IPS-18a (cell line): ENCODE measurements around the gene SLC43A2.
A peak's percentile ranks its signal among the peaks of the same experiment; 100 is the strongest.

Experiments used
- H3K27ac ChIP-seq: one replicate; pipeline ENCODE4 v1.5.1; 2013; ENCODE audit warnings: low read length
- H3K27me3 ChIP-seq: one replicate; pipeline ENCODE4 v1.6.1; 2013; ENCODE audit warnings: mild to moderate bottlenecking, low read length; ENCODE audit not compliant: control insufficient read depth, insufficient read depth
- H3K36me3 ChIP-seq: one replicate; pipeline ENCODE4 v1.6.1; 2013; ENCODE audit warnings: low read depth, low read length; ENCODE audit not compliant: control insufficient read depth
- H3K4me1 ChIP-seq: one replicate; pipeline ENCODE4 v1.6.1; 2013; ENCODE audit warnings: low read depth, low read length; ENCODE audit not compliant: control insufficient read depth
- H3K4me3 ChIP-seq: one replicate; pipeline ENCODE4 v1.5.1; 2013; ENCODE audit warnings: low read length
- H3K9ac ChIP-seq: one replicate; pipeline ENCODE4 v1.6.1; 2013; ENCODE audit warnings: mild to moderate bottlenecking, low read length, moderate library complexity
- H3K9me3 ChIP-seq: one replicate; pipeline ENCODE4 v1.6.1; 2013; ENCODE audit warnings: low read depth, low read length; ENCODE audit not compliant: control insufficient read depth

The SLC43A2 gene

GRCh38 chr17:1628856-1629503, 346 bp upstream of the SLC43A2 start:
- Histone ChIP-seq H3K9me3 (no peaks in the 10 kb centered on the region), H3K27ac (no peak overlapping the region), H3K36me3 (no peaks in the 10 kb centered on the region), H3K9ac (peak overlapping the region; percentile 86), H3K4me3 (peak overlapping the region; percentile 75), H3K4me1 (peaks cover 10% of the 10 kb centered on the region), H3K27me3 (peaks cover 24% of the 10 kb centered on the region)

GRCh38 chr17:1627182-1627981, 1.3 kb downstream of the SLC43A2 start:
- Histone ChIP-seq H3K4me1 (peaks cover 10% of the 10 kb centered on the region), H3K4me3 (peak overlapping the region; percentile 75), H3K27me3 (peaks cover 24% of the 10 kb centered on the region), H3K27ac (no peak overlapping the region), H3K36me3 (no peaks in the 10 kb centered on the region), H3K9me3 (no peaks in the 10 kb centered on the region), H3K9ac (peak overlapping the region; percentile 86)

DNA sequence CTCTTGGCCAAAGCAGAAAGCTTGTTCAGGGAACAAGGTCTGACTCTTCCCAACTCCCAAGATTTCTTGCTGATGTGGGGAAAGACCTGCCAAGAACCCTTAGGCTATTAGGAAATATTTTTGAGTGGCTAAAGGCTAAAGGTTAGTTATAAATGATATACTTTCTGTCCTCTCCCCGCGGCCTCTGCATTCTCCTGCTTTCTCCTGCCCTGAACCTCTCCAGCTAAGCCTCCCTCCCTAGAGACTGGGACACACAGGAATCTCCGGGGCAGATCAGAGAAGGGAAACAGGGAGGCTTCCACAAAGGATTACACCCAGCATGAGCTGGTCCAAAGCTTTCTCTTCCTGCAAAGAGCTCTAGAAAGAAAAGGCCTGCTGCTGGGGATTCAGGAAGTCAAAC, 2.3 kb downstream of the SLC43A2 start:
- no peaks in the 10 kb centered on the region for H3K9me3 ChIP-seq
- H3K27ac ChIP-seq = no peak overlapping the region
- no peaks in the 10 kb centered on the region for H3K36me3 ChIP-seq
- no peak overlapping the region for H3K9ac ChIP-seq
- H3K4me3 ChIP-seq = no peak overlapping the region
- H3K27me3 ChIP-seq = peaks cover 24% of the 10 kb centered on the region
- peaks cover 10% of the 10 kb centered on the region for H3K4me1 ChIP-seq

DNA sequence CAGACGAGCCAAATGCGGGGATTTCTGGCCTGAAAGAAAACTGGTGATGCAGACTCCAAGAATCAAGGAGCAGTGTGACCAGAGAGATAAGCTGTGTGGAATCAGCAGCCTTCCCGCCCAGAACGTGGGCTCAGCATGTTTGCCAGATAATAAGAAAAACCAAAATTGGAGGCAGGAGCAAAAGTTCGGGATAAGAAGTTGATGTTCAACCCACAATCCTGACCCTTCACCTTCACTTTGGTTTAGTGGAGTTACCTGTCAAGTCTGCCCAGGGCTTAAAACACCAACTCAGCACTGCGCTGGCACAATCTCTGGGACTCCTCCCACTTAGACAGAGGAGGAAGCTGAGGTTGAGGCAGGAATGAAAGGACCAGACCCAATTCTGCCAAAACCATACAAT, 3.1 kb downstream of the SLC43A2 start:
- Histone ChIP-seq H3K9ac (no peak overlapping the region), H3K4me1 (peaks cover 10% of the 10 kb centered on the region), H3K4me3 (no peak overlapping the region), H3K36me3 (no peaks in the 10 kb centered on the region), H3K27ac (no peak overlapping the region), H3K9me3 (no peaks in the 10 kb centered on the region), H3K27me3 (peaks cover 20% of the 10 kb centered on the region)

DNA sequence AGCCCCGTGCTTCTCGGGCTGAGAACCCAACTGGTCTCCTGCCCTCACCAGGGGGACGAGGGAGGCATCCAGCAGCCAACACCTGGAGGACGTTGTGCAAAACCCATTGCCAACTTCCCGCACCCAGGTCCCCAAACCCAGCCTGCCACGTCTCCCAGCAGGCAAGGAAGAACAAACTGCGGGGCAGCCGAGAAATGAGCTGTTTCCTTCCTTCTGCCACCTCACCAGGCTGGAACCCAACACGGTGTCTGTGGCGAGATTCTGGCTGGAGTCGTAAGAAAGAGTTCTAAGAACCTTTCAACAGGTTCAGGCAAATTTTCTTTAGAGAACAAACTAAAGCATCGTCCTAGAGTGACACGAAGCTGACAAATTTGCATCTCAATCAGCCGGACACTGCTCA, 3.6 kb downstream of the SLC43A2 start:
- Histone ChIP-seq H3K9me3 (no peaks in the 10 kb centered on the region), H3K4me1 (peaks cover 10% of the 10 kb centered on the region), H3K4me3 (no peak overlapping the region), H3K9ac (no peak overlapping the region), H3K36me3 (no peaks in the 10 kb centered on the region), H3K27me3 (peaks cover 14% of the 10 kb centered on the region), H3K27ac (no peak overlapping the region)

DNA sequence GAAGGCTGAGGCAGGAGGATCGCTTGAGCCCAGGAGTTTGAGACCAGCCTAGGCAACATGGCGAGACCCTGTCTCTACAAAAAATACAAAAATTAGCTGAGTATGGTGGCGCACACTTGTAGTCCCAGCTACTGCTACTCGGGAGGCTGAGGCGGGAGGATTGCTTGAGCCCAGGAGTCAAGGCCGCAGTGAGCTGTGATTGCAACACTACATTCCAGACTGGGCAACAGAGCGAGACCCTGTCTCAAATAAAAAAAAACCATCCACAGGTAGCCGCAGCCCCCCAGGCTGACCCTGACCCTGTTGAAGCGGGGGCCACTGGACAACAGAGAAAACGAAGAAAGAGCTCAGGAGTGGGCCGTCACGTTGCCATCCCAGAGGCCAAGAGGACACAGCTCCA, 4.0 kb downstream of the SLC43A2 start:
- Histone ChIP-seq H3K27ac (no peak overlapping the region), H3K4me1 (peaks cover 10% of the 10 kb centered on the region), H3K4me3 (no peak overlapping the region), H3K27me3 (peaks cover 10% of the 10 kb centered on the region), H3K36me3 (no peaks in the 10 kb centered on the region), H3K9ac (no peak overlapping the region), H3K9me3 (no peaks in the 10 kb centered on the region)

DNA sequence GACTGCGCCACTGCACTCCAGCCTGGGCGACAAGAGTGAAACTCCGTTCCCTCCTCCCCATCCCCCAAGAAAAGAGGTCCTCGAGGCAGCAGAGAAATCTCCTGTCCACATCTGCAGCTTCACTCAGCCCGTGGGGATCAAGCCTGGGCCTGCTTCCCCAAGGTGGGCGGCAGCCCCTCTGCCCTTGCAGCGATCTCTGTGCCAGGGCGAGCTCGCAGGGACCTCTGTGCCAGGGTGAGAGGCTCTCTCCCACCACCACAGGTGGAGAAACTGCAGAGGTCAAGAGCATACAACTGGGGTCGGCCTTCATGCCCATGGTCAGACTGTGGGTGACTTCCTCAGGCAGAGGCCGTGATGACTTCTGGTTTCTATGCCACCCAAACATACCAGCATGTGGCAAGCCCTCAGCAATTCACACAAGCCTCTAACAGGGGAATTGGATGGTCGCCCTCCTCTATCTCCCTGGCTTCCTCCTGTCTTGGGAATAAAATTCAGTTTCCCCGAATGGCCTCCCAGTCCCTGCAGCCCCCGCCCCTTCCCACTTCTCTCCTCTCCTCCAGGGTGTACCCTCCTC, 5.5 kb downstream of the SLC43A2 start:
- Histone ChIP-seq H3K27ac (no peak overlapping the region), H3K27me3 (peaks cover 7% of the 10 kb centered on the region), H3K4me1 (peaks cover 10% of the 10 kb centered on the region), H3K9me3 (no peaks in the 10 kb centered on the region), H3K9ac (no peak overlapping the region), H3K4me3 (no peak overlapping the region), H3K36me3 (no peaks in the 10 kb centered on the region)

DNA sequence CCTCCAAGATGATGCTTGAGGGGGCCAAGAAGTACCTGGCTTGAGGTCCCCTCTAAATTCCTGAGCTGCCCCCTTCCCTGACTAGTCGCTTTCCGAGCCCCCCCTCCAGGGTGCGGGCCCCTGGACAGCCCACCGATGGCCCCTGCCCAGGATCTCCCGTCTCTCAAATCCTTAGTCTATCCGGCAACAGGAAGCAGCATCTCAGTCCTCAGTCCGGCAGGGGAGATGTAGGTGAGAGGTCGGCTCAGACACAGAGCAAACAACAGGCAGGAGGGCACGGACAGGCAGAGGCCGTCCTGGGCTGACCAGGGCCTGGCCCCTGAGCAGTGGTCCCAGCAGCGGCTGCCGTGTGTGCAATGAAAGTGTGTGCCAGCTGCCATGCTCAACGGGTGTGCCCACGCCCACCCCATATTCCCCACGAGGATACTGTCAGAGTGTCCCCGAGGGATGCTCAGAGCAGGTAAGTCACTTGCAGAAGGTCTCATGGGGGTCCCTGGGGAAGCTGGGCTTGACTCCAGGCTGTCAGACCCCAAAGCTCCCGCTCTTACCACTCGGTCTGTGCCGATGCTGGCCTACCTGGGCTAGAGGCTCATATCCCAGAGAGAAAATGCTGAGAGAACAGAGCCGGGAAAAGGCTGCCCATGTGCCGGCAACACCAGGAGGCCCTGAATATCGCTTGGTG, 7.2 kb downstream of the SLC43A2 start:
- Histone ChIP-seq H3K4me1 (peaks cover 2% of the 10 kb centered on the region), H3K27me3 (no peaks in the 10 kb centered on the region), H3K36me3 (no peaks in the 10 kb centered on the region), H3K9ac (no peak overlapping the region), H3K27ac (no peak overlapping the region), H3K9me3 (no peaks in the 10 kb centered on the region), H3K4me3 (no peak overlapping the region)

- no peaks in the 10 kb centered on the region for H3K9me3 ChIP-seq
- no peaks in the 10 kb centered on the region for H3K27me3 ChIP-seq
- peaks cover 1% of the 10 kb centered on the region for H3K4me1 ChIP-seq
- no peak overlapping the region for H3K27ac ChIP-seq
- no peak overlapping the region for H3K4me3 ChIP-seq
- H3K9ac ChIP-seq = no peak overlapping the region
- no peaks in the 10 kb centered on the region for H3K36me3 ChIP-seq
Observed at GRCh38 chr17:1620486-1620885, 8.1 kb downstream of the SLC43A2 start.

DNA sequence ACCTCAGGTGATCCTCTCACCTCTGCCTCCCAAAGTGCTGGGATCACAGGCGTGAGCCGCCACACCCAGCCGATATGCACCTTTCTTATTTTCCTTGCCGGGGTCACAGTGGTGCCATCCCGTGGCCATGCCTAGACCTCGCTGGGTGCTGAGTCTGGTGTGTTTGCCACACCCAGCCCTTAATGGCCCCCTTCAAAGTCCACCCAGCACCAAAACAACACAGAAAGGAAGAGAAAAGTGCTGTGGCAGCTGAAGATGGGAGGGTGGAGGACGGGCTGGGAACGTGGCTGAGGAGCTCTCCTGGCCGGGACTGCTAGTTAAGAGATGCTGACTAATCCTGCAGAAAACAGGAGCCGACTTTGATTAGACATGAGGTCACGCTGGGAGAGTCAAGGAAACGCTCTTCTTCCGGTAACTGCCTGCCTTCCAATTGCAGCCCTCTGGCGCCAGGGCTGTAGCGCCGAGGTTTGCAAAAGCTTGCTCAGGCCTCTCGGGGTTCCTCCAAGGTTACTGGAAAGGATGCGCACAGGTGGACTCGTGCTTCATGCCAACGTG, 10.9 kb downstream of the SLC43A2 start:
- H3K27me3 ChIP-seq = no peaks in the 10 kb centered on the region
- H3K4me1 ChIP-seq = no peaks in the 10 kb centered on the region
- no peaks in the 10 kb centered on the region for H3K9me3 ChIP-seq
- H3K27ac ChIP-seq = no peak overlapping the region
- no peaks in the 10 kb centered on the region for H3K36me3 ChIP-seq
- no peak overlapping the region for H3K4me3 ChIP-seq
- no peak overlapping the region for H3K9ac ChIP-seq

DNA sequence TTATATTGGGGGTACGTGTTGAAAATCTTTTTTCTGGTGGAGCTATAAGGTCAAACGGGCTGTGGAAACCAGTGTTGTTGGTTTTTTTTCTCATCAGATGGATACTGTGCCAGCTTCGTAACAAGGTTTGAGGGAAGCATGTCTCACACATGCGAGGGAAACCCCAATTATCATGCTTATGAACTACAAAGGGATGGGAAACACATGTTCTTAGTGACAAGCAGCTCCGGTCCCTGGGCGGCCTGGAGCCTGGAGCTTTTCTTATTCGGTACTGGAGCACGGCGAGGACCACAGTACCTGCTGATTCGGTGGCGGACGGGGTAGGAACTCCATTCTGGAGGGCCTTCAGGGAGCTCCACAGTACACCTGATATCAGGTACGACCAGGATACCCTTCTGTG, 12.5 kb downstream of the SLC43A2 start:
- Histone ChIP-seq H3K9me3 (no peaks in the 10 kb centered on the region), H3K36me3 (no peaks in the 10 kb centered on the region), H3K9ac (no peak overlapping the region), H3K27me3 (no peaks in the 10 kb centered on the region), H3K4me3 (no peak overlapping the region), H3K27ac (no peak overlapping the region), H3K4me1 (no peaks in the 10 kb centered on the region)
